HEK293T (cell line): Measurements from ENCODE around the gene MAGI2.

Experiments used
- CTCF ChIA-PET: fragments of 350-600 bp; formaldehyde crosslinking; extraction: SDS; loops from one replicate; lab custom pipeline; 2021; ENCODE audit warnings: antibody characterized with exemption, inconsistent platforms; lab: Yijun Ruan, JAX
- POLR2A ChIA-PET: fragments of 350-600 bp; formaldehyde crosslinking; extraction: SDS; loops from one replicate; lab custom pipeline; 2020; ENCODE audit warnings: antibody characterized with exemption, inconsistent platforms; lab: Yijun Ruan, JAX
- DNase-seq: peaks from one replicate; pipeline ENCODE4 v3.0.0; 2012; ENCODE audit warnings: mixed read lengths; ENCODE audit errors: extremely low spot score
- ARNT ChIP-seq: fragments of 450-650 bp; IDR thresholded peaks from 2 replicates; pipeline ENCODE4 v1.6.1; 2017; ENCODE audit warnings: mild to moderate bottlenecking
- BHLHE40 ChIP-seq: fragments of 450-650 bp; IDR thresholded peaks from 2 replicates; pipeline ENCODE4 v1.6.1; 2016; ENCODE audit warnings: mild to moderate bottlenecking, moderate library complexity, borderline replicate concordance
- CTBP1 ChIP-seq: fragments of 450-650 bp; IDR thresholded peaks from 2 replicates; pipeline ENCODE4 v1.6.1; 2016; ENCODE audit warnings: borderline replicate concordance
- ELF4 ChIP-seq: fragments of 450-650 bp; IDR thresholded peaks from 2 replicates; pipeline ENCODE4 v1.6.1; 2017; ENCODE audit warnings: antibody characterized with exemption
- FOXA1 ChIP-seq: fragments of 450-650 bp; IDR thresholded peaks from 2 replicates; pipeline ENCODE4 v1.6.1; 2016; ENCODE audit warnings: mild to moderate bottlenecking
- FOXK2 ChIP-seq: fragments of 450-650 bp; IDR thresholded peaks from 2 replicates; pipeline ENCODE4 v1.6.1; 2016; ENCODE audit warnings: mild to moderate bottlenecking
- FOXM1 ChIP-seq: fragments of 450-650 bp; IDR thresholded peaks from 2 replicates; pipeline ENCODE4 v1.6.1; 2017; ENCODE audit warnings: mild to moderate bottlenecking, borderline replicate concordance
- HDGF ChIP-seq: fragments of 450-650 bp; IDR thresholded peaks from 2 replicates; pipeline ENCODE4 v1.6.1; 2017; ENCODE audit warnings: antibody characterized with exemption, borderline replicate concordance
- L3MBTL2 ChIP-seq: fragments of 450-650 bp; conservative IDR thresholded peaks from 2 replicates; pipeline ENCODE4 v1.6.1; 2016; ENCODE audit warnings: mild to moderate bottlenecking
- LEF1 ChIP-seq: fragments of 450-650 bp; IDR thresholded peaks from 2 replicates; pipeline ENCODE4 v1.6.1; 2017; ENCODE audit warnings: mild to moderate bottlenecking, borderline replicate concordance
- NFRKB ChIP-seq: fragments of 450-650 bp; IDR thresholded peaks from 2 replicates; pipeline ENCODE4 v1.6.1; 2016; ENCODE audit warnings: mild to moderate bottlenecking, moderate library complexity
- PKNOX1 ChIP-seq: fragments of 450-650 bp; IDR thresholded peaks from 2 replicates; pipeline ENCODE4 v1.6.1; 2016
- SP1 ChIP-seq: fragments of 450-650 bp; IDR thresholded peaks from 2 replicates; pipeline ENCODE4 v1.6.1; 2017
- SUZ12 ChIP-seq: fragments of 450-650 bp; IDR thresholded peaks from 2 replicates; pipeline ENCODE4 v1.6.1; 2016; ENCODE audit warnings: mild to moderate bottlenecking
- TARDBP ChIP-seq: fragments of 450-650 bp; IDR thresholded peaks from 2 replicates; pipeline ENCODE4 v1.6.1; 2016
- ZNF384 ChIP-seq: fragments of 450-650 bp; IDR thresholded peaks from 2 replicates; pipeline ENCODE4 v1.6.1; 2016

Gene MAGI2

GRCh38 chr7:78172267-78172757 lies 1281.2 kb downstream of the MAGI2 start:
- POLR2A ChIA-PET = no interaction called here
- DNase-seq = no peak
- CTCF ChIA-PET = no interaction called here
- TF ChIP-seq HDGF (no peak), BHLHE40 (no peak), TARDBP (no peak), ELF4 (no peak)

GRCh38 chr7:78171398-78171797 lies 1282.1 kb downstream of the MAGI2 start:
- TF ChIP-seq ELF4 (no peak), CTBP1 (no peak), BHLHE40 (no peak)
- CTCF ChIA-PET = interaction anchor here (0.6 to 1.2 kb wide), 2 partner anchors 51 to 151 kb away, joined by 3 to 4 read pairs; no protein-coding TSS in a partner anchor
- no peak for DNase-seq
- POLR2A ChIA-PET = no interaction called here

GRCh38 chr7:78170815-78171214 lies 1282.7 kb downstream of the MAGI2 start:
- TF ChIP-seq ELF4 (no peak), ZNF384 (no peak), L3MBTL2 (no peak)
- DNase-seq = no peak
- ChIA-PET POLR2A (no interaction called here), CTCF (interaction anchor here (0.6 to 1.2 kb wide), 3 partner anchors 52 to 596 kb away, joined by 3 to 6 read pairs (median 4); no protein-coding TSS in a partner anchor)

DNA sequence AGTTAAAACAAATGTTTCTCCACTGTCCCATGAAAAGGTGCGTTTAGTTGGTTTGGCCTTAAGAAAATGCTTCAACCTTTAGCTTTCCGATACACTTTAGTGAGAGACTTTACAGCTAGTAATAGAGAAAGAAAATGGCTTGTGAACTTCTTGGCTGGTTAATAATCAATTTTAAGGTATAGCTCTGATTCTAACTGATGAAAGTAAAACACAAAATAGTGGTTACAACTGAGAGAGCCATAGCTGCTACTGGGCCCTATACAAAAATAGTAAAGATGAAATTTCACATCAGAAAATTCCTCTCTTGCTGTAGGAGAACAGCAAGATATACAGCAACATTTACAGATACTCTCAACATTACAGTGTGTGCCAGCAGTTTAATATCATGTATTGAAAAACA lies 1283.5 kb downstream of the MAGI2 start:
- ChIA-PET POLR2A (no interaction called here), CTCF (no interaction called here)
- no peak for DNase-seq
- TF ChIP-seq PKNOX1 = no peak
- no peak for TF ChIP-seq FOXK2
- TF ChIP-seq SUZ12 = no peak
- no peak for TF ChIP-seq SP1
- TF ChIP-seq FOXM1 = no peak
- TF ChIP-seq TARDBP = no peak
- TF ChIP-seq HDGF = no peak
- no peak for TF ChIP-seq CTBP1
- no peak for TF ChIP-seq FOXA1
- TF ChIP-seq ELF4 = no peak
- TF ChIP-seq L3MBTL2 = no peak
- TF ChIP-seq ZNF384 = no peak
- TF ChIP-seq BHLHE40 = no peak
- TF ChIP-seq ARNT = no peak
- no peak for TF ChIP-seq NFRKB

DNA sequence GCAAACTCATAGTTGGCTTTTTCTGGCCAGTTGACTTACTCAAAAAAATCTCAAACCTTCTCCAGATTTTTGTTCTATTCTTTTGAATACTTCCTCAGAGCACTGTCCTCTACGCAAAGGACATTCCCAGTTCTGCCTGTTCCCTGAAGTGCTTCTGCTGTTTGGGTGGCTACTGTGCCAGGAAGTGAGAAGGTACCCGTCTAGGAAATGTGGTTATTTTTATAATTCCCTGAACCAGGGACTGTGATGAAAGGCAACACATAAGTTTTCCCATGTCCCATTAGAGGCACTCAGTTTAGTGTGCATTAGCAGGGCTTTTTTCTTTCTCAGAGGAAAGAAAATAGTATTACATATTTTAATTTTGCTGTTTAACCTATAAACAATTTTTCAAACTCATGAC lies 1284.6 kb downstream of the MAGI2 start:
- CTCF ChIA-PET = no interaction called here
- POLR2A ChIA-PET = no interaction called here
- no peak for TF ChIP-seq L3MBTL2
- no peak for TF ChIP-seq ARNT
- no peak for TF ChIP-seq ELF4
- TF ChIP-seq PKNOX1 = no peak
- TF ChIP-seq SUZ12 = no peak
- TF ChIP-seq TARDBP = no peak
- no peak for TF ChIP-seq CTBP1
- no peak for TF ChIP-seq FOXA1
- TF ChIP-seq SP1 = no peak
- TF ChIP-seq BHLHE40 = no peak
- TF ChIP-seq HDGF = no peak
- no peak for TF ChIP-seq NFRKB

GRCh38 chr7:78167860-78168259 lies 1285.6 kb downstream of the MAGI2 start:
- CTCF ChIA-PET = interaction anchor here (0.6 kb wide), 1 partner anchor 632 kb away, joined by 3 read pairs; no protein-coding TSS in a partner anchor
- TF ChIP-seq CTBP1 = no peak
- TF ChIP-seq FOXA1 = no peak
- POLR2A ChIA-PET = no interaction called here
- no peak for DNase-seq

More for the DNA sequence above, 1284.6 kb downstream of the MAGI2 start:
- DNase-seq = no peak

- TF ChIP-seq ARNT (no peak), HDGF (no peak), TARDBP (no peak), LEF1 (no peak), FOXA1 (no peak), FOXM1 (no peak), ELF4 (no peak), NFRKB (no peak), BHLHE40 (no peak), ZNF384 (no peak), L3MBTL2 (no peak), SUZ12 (no peak), PKNOX1 (no peak), CTBP1 (no peak)
- CTCF ChIA-PET = no interaction called here
- POLR2A ChIA-PET = no interaction called here
- no peak for DNase-seq
Measured at GRCh38 chr7:78165854-78166253, 1287.6 kb downstream of the MAGI2 start.

DNA sequence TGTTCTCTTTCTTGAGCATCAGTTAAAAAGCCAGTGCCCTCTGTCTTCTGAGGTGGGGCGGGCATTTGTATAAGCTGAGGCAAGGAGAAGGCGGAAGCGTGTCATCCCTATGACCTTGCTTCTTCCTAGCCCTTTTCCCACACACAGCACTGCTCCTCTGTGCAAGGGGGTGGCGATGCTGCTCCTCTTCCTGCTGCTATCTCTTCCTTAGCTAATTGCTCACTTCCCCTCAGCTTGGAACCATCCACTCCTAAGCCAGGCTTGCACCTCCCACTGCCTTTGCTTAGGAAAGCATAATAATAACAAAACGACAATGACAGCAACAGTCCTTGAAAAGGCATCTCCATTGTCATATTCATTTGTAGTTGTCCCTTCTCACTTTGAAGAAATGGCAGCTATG lies 1288.0 kb downstream of the MAGI2 start:
- no peak for DNase-seq
- CTCF ChIA-PET = no interaction called here
- TF ChIP-seq SUZ12 (no peak), L3MBTL2 (no peak), FOXM1 (no peak), SP1 (no peak), BHLHE40 (no peak), ZNF384 (no peak), CTBP1 (no peak), FOXK2 (no peak), NFRKB (no peak), ARNT (no peak), PKNOX1 (no peak), HDGF (no peak), ELF4 (no peak), LEF1 (no peak)
- POLR2A ChIA-PET = no interaction called here
